ENCODE data around the gene ZNF511. TPM values are rescaled to one million over a fixed set of nuclear protein-coding genes. Genes with fewer than 3 reads are reported as not detected.

The ZNF511 gene
- total RNA-seq, 1 donor from 2014 or later, result 36.3 TPM

DNA sequence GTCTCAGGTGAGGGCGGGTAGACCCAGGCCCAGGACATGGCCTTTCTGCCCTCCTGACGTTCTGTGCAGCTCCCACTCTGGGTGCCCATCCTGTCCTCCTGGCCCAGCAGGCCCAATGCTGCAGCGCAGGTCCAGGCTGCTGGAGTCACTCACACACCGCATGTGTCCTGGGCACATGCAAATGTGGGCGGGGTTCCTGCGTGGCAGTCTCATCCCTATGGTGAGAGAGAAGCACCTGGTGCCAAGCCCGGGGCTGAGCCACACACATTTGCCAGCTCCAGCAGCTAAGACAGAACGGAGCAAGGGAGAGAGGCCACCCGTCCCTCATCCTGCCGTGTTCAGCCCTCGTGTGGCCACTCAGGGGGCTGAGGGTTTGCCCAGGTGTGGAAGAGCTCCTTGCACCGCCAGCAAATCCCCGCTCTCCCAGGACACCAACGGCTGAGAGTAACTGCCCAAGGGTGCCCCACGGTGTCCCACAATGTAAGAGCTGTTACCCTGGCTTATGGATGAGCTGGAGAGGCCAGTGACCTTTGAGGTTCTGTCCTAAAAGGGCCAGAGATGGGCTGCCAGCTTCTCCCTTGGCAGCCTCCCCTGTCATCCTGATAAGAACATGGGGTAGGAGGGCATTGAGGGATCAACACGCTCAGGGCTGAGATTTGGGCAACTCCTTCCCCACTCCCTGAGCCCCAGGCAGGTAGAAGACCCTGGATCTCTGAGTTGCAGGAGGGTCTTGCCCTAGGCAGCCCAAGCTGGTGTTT, 44.7 kb downstream of the ZNF511 start:
- Histone ChIP-seq H3K36me3 (no peaks in the 10 kb centered on the region), H3K4me1 (peaks cover 16% of the 10 kb centered on the region), H3K4me3 (no peak overlapping the region), H3K27me3 (no peaks in the 10 kb centered on the region), H3K27ac (no peak overlapping the region), H3K9me3 (no peaks in the 10 kb centered on the region)
- no peak for DNase-seq (ENCODE audit: extremely low spot score in 2 of 2)
- TF ChIP-seq POLR2AphosphoS5 (IDR thresholded peaks at IDR 0.05; ENCODE audit: insufficient read depth in 1 of 2, low read depth in 1 of 2) (no peak), POLR2A (IDR thresholded peaks at IDR 0.05) (no peak)
- TF ChIP-seq, protein P1, sequence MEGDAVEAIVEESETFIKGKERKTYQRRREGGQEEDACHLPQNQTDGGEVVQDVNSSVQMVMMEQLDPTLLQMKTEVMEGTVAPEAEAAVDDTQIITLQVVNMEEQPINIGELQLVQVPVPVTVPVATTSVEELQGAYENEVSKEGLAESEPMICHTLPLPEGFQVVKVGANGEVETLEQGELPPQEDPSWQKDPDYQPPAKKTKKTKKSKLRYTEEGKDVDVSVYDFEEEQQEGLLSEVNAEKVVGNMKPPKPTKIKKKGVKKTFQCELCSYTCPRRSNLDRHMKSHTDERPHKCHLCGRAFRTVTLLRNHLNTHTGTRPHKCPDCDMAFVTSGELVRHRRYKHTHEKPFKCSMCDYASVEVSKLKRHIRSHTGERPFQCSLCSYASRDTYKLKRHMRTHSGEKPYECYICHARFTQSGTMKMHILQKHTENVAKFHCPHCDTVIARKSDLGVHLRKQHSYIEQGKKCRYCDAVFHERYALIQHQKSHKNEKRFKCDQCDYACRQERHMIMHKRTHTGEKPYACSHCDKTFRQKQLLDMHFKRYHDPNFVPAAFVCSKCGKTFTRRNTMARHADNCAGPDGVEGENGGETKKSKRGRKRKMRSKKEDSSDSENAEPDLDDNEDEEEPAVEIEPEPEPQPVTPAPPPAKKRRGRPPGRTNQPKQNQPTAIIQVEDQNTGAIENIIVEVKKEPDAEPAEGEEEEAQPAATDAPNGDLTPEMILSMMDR (IDR thresholded peaks at IDR 0.05), result no peak
- intact Hi-C loops (cut with DNase I), result no loop called here

DNA sequence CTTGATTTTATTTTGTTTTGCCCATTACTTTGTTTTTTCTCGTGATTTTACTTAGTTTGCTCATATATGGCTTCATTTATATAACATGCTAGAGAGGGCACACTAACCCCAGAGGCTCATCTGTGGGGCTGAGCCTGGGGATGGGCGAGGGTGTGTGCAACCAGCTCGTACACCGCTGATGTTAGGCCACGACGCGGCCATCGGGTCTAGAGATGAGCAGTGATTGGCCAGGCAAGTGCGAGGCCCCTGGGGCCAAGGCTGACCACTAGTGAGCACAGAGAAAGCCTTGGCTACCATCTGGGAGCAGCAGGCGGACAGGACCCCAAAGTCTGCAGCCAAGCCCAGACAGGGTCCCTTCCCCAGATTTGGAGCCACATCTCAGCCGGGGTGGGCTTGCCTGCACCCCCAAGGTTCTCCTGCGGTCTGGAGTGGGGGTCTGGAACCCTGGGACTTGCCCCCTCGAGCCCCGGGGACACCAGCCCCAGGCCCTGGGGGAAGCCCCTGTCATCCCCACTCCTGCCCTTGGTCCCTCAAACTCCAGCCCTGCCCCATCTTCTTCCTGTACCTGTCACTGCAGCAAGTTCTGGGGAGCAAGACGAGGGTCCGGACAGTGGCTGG, 45.4 kb downstream of the ZNF511 start:
- no peak for DNase-seq (ENCODE audit: extremely low spot score in 2 of 2)
- Histone ChIP-seq H3K27ac (no peak overlapping the region), H3K27me3 (no peaks in the 10 kb centered on the region), H3K4me1 (peaks cover 16% of the 10 kb centered on the region), H3K4me3 (no peak overlapping the region), H3K36me3 (no peaks in the 10 kb centered on the region), H3K9me3 (no peaks in the 10 kb centered on the region)
- TF ChIP-seq POLR2A (IDR thresholded peaks at IDR 0.05), result no peak
- no peak for TF ChIP-seq POLR2AphosphoS5 (IDR thresholded peaks at IDR 0.05; ENCODE audit: insufficient read depth in 1 of 2, low read depth in 1 of 2)
- TF ChIP-seq, protein P1 (IDR thresholded peaks at IDR 0.05), result no peak
- intact Hi-C loops (cut with DNase I), result no loop called here

DNA sequence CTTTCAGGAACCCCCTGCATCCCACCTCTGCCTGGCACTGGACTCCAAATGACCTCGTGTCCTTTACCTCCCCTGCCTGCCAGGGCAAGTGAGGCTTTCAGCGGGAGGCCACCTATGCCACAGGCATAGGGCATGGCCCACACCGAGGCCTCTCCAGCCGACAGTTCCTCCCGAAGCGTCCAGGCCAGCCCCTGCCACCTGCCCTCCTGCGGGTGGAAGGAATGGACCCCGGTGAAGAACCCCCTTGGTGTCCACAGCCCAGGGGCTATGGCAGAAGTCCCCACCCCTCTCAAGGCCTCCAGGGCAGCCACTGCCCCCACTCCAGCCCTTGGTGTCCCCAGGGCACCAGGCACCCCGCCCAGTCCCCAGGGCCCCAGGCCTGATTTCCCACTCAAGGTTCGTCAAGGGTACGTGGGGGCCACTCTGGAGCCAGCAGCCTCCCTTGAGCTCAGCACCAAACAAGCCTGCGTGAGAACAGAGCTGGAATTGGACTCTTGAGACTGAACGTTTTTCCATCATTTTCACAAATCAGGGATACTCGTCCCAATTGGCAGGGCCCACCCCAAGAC, 46.0 kb downstream of the ZNF511 start:
- DNase-seq (ENCODE audit: extremely low spot score in 2 of 2), result no peak
- intact Hi-C loops (cut with DNase I), result no loop called here
- H3K27me3 ChIP-seq, result no peaks in the 10 kb centered on the region
- TF ChIP-seq, protein P1 (IDR thresholded peaks at IDR 0.05), result no peak
- TF ChIP-seq POLR2A (IDR thresholded peaks at IDR 0.05), result no peak
- TF ChIP-seq POLR2AphosphoS5 (IDR thresholded peaks at IDR 0.05; ENCODE audit: insufficient read depth in 1 of 2, low read depth in 1 of 2), result no peak
- no peak overlapping the region for H3K4me3 ChIP-seq
- no peak overlapping the region for H3K27ac ChIP-seq
- H3K9me3 ChIP-seq, result no peaks in the 10 kb centered on the region
- H3K4me1 ChIP-seq, result peaks cover 16% of the 10 kb centered on the region
- no peaks in the 10 kb centered on the region for H3K36me3 ChIP-seq

DNA sequence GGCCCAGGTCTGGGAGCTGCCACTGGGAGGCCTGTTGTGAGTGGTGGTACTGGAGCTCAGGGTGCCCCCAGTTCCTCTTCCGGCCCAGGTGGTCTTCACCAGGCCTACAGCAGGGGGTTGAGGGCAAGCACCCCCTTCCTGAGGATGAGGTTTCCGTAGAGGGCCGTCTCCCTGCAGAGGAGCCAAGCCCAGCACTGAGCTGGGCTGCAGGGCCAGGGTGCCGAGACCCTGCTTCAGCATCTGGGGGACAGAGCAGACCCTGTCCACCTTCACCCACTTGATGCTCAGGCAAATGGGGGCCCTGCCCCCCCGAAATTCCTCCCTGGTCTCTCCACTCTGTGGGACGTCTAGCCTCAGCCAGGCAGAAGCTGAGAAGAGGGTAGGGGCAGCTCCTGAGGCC, 46.6 kb downstream of the ZNF511 start:
- no peak overlapping the region for H3K4me3 ChIP-seq
- no peaks in the 10 kb centered on the region for H3K36me3 ChIP-seq
- peaks cover 16% of the 10 kb centered on the region for H3K4me1 ChIP-seq
- no peaks in the 10 kb centered on the region for H3K9me3 ChIP-seq
- DNase-seq (ENCODE audit: extremely low spot score in 2 of 2), result no peak
- no peak overlapping the region for H3K27ac ChIP-seq
- intact Hi-C loops (cut with DNase I), result no loop called here
- H3K27me3 ChIP-seq, result no peaks in the 10 kb centered on the region
- TF ChIP-seq POLR2A (IDR thresholded peaks at IDR 0.05) (no peak), POLR2AphosphoS5 (IDR thresholded peaks at IDR 0.05; ENCODE audit: insufficient read depth in 1 of 2, low read depth in 1 of 2) (no peak)
- TF ChIP-seq, protein P1 (IDR thresholded peaks at IDR 0.05), result no peak

DNA sequence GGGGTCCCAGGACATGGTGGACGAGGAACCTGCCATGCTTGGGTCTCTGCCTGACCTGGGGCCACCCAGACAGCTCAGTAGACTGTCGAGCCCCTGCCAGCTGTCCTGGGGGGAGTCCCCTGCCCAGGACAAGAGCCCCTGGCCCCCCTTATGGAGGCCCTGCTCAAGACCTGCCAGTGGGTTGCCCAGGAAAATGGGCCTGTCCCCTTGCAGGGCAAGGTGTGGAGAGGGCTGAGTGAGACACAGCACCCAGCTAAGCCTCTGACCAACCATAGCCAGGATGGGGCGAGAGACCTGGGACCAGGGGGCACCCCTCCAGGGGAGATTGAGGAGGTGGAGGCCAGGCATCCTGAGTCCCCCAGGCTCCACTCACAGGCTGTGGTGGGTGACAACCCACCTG, 47.3 kb downstream of the ZNF511 start:
- H3K27ac ChIP-seq, result no peak overlapping the region
- DNase-seq (ENCODE audit: extremely low spot score in 2 of 2), result no peak
- H3K4me3 ChIP-seq, result no peak overlapping the region
- no peaks in the 10 kb centered on the region for H3K9me3 ChIP-seq
- no peaks in the 10 kb centered on the region for H3K36me3 ChIP-seq
- TF ChIP-seq POLR2A (IDR thresholded peaks at IDR 0.05) (no peak), POLR2AphosphoS5 (IDR thresholded peaks at IDR 0.05; ENCODE audit: insufficient read depth in 1 of 2, low read depth in 1 of 2) (no peak)
- TF ChIP-seq, protein P1 (IDR thresholded peaks at IDR 0.05), result no peak
- H3K27me3 ChIP-seq, result no peaks in the 10 kb centered on the region
- peaks cover 16% of the 10 kb centered on the region for H3K4me1 ChIP-seq
- intact Hi-C loops (cut with DNase I), result no loop called here
